ENCODE measurements around the gene TUBB4A.

Gene TUBB4A

GRCh38 chr19:6516018-6516658, 14.0 kb upstream of the TUBB4A start:
- TF ChIP-seq TCF4 (CRISPR knock-in tag; IDR thresholded peaks at IDR 0.05; ENCODE audit: borderline replicate concordance) (no peak), RARB (CRISPR knock-in tag; IDR thresholded peaks at IDR 0.05) (no peak), ZFP30 (CRISPR knock-in tag; IDR thresholded peaks at IDR 0.05) (no peak), CSDC2 (CRISPR knock-in tag; IDR thresholded peaks at IDR 0.05) (no peak), OSR1 (CRISPR knock-in tag; IDR thresholded peaks at IDR 0.05) (no peak), TOX (CRISPR knock-in tag; IDR thresholded peaks at IDR 0.05; ENCODE audit: borderline replicate concordance) (no peak), TSHZ2 (CRISPR knock-in tag; IDR thresholded peaks at IDR 0.05) (no peak), BACH2 (CRISPR knock-in tag; IDR thresholded peaks at IDR 0.05; ENCODE audit: borderline replicate concordance) (no peak), ZC3H10 (CRISPR knock-in tag; IDR thresholded peaks at IDR 0.05) (no peak), ISL1 (CRISPR knock-in tag; IDR thresholded peaks at IDR 0.05) (no peak), ZNF70 (CRISPR knock-in tag; IDR thresholded peaks at IDR 0.05) (no peak), SNAI2 (CRISPR knock-in tag; IDR thresholded peaks at IDR 0.05) (no peak), ZNF8 (CRISPR knock-in tag; IDR thresholded peaks at IDR 0.05) (no peak), GLIS3 (CRISPR knock-in tag; IDR thresholded peaks at IDR 0.05) (no peak), ARNTL (CRISPR knock-in tag; IDR thresholded peaks at IDR 0.05; ENCODE audit: borderline replicate concordance, low read depth) (no peak), ZNF565 (CRISPR knock-in tag; conservative IDR thresholded peaks at IDR 0.05; ENCODE audit: low read depth) (no peak), ZFP3 (CRISPR knock-in tag; IDR thresholded peaks at IDR 0.05) (no peak)
- TF ChIP-seq, protein P1, sequence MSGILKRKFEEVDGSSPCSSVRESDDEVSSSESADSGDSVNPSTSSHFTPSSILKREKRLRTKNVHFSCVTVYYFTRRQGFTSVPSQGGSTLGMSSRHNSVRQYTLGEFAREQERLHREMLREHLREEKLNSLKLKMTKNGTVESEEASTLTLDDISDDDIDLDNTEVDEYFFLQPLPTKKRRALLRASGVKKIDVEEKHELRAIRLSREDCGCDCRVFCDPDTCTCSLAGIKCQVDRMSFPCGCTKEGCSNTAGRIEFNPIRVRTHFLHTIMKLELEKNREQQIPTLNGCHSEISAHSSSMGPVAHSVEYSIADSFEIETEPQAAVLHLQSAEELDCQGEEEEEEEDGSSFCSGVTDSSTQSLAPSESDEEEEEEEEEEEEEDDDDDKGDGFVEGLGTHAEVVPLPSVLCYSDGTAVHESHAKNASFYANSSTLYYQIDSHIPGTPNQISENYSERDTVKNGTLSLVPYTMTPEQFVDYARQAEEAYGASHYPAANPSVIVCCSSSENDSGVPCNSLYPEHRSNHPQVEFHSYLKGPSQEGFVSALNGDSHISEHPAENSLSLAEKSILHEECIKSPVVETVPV (CRISPR knock-in tag; IDR thresholded peaks at IDR 0.05): no peak
- TF ChIP-seq, protein P2, sequence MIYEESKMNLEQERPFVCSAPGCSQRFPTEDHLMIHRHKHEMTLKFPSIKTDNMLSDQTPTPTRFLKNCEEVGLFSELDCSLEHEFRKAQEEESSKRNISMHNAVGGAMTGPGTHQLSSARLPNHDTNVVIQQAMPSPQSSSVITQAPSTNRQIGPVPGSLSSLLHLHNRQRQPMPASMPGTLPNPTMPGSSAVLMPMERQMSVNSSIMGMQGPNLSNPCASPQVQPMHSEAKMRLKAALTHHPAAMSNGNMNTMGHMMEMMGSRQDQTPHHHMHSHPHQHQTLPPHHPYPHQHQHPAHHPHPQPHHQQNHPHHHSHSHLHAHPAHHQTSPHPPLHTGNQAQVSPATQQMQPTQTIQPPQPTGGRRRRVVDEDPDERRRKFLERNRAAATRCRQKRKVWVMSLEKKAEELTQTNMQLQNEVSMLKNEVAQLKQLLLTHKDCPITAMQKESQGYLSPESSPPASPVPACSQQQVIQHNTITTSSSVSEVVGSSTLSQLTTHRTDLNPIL (CRISPR knock-in tag; IDR thresholded peaks at IDR 0.05; ENCODE audit: low read depth): no peak
- TF ChIP-seq, protein P3, sequence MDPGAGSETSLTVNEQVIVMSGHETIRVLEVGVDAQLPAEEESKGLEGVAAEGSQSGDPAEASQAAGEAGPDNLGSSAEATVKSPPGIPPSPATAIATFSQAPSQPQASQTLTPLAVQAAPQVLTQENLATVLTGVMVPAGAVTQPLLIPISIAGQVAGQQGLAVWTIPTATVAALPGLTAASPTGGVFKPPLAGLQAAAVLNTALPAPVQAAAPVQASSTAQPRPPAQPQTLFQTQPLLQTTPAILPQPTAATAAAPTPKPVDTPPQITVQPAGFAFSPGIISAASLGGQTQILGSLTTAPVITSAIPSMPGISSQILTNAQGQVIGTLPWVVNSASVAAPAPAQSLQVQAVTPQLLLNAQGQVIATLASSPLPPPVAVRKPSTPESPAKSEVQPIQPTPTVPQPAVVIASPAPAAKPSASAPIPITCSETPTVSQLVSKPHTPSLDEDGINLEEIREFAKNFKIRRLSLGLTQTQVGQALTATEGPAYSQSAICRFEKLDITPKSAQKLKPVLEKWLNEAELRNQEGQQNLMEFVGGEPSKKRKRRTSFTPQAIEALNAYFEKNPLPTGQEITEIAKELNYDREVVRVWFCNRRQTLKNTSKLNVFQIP (CRISPR knock-in tag; IDR thresholded peaks at IDR 0.05; ENCODE audit: borderline replicate concordance, low read depth): no peak
- ATAC-seq: peak; percentile 84

DNA sequence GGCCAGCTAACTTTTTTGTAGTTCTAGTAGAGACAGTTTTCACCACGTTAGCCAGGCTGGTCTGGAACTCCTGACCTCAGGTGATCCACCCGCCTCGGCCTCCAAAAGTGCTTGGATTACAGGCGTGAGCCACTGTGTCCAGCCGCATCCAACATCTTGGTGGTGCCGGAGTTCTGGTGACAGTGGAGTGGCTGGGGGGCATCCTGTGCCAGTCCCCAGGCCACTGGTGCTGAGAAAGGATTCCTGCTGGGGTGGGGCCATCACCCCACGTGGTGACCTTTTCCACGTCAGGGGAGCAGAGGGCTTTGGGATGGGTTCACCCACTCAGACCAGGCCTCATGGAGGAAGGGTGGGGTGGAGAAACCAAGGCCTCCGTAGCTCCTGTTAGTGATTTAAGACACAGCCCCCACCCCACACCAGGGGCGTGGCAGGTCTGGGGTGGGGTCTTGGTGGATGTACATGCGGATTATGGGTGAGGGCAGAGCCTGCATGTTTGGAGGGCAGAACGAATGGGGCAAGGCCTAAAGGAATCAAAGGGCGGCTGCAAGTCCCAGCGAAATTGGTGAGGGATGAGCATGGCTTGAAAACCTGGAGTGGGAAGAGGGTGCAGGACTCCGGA, 12.9 kb upstream of the TUBB4A start:
- TF ChIP-seq ARNTL (CRISPR knock-in tag; IDR thresholded peaks at IDR 0.05; ENCODE audit: borderline replicate concordance, low read depth) (no peak), ZNF565 (CRISPR knock-in tag; conservative IDR thresholded peaks at IDR 0.05; ENCODE audit: low read depth) (no peak), RARB (CRISPR knock-in tag; IDR thresholded peaks at IDR 0.05) (no peak), ESRRG (CRISPR knock-in tag; IDR thresholded peaks at IDR 0.05) (no peak), SNAI2 (CRISPR knock-in tag; IDR thresholded peaks at IDR 0.05) (no peak), TOX (CRISPR knock-in tag; IDR thresholded peaks at IDR 0.05; ENCODE audit: borderline replicate concordance) (no peak), OSR1 (CRISPR knock-in tag; IDR thresholded peaks at IDR 0.05) (no peak), GLIS3 (CRISPR knock-in tag; IDR thresholded peaks at IDR 0.05) (no peak), ISL1 (CRISPR knock-in tag; IDR thresholded peaks at IDR 0.05) (no peak), PPARA (CRISPR knock-in tag; IDR thresholded peaks at IDR 0.05; ENCODE audit: borderline replicate concordance) (no peak)
- TF ChIP-seq, protein P3 (CRISPR knock-in tag; IDR thresholded peaks at IDR 0.05; ENCODE audit: borderline replicate concordance, low read depth): no peak
- TF ChIP-seq, protein P4, sequence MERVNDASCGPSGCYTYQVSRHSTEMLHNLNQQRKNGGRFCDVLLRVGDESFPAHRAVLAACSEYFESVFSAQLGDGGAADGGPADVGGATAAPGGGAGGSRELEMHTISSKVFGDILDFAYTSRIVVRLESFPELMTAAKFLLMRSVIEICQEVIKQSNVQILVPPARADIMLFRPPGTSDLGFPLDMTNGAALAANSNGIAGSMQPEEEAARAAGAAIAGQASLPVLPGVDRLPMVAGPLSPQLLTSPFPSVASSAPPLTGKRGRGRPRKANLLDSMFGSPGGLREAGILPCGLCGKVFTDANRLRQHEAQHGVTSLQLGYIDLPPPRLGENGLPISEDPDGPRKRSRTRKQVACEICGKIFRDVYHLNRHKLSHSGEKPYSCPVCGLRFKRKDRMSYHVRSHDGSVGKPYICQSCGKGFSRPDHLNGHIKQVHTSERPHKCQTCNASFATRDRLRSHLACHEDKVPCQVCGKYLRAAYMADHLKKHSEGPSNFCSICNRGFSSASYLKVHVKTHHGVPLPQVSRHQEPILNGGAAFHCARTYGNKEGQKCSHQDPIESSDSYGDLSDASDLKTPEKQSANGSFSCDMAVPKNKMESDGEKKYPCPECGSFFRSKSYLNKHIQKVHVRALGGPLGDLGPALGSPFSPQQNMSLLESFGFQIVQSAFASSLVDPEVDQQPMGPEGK (CRISPR knock-in tag; IDR thresholded peaks at IDR 0.05; ENCODE audit: borderline replicate concordance): no peak
- ATAC-seq: no peak

All from SK-N-SH treated with all-trans-retinoic acid at 6 μM for 48 hours (cell line).